GM18517 (cell line): ENCODE results near the gene CDH11.

Experiments
- ATAC-seq: cut with Tn5 transposase; IDR thresholded peaks from one replicate; pipeline ENCODE4 v1.9.1; 2021; ENCODE audit warnings: mild to moderate bottlenecking, moderate library complexity; ENCODE audit not compliant: unreplicated experiment

Gene CDH11

DNA sequence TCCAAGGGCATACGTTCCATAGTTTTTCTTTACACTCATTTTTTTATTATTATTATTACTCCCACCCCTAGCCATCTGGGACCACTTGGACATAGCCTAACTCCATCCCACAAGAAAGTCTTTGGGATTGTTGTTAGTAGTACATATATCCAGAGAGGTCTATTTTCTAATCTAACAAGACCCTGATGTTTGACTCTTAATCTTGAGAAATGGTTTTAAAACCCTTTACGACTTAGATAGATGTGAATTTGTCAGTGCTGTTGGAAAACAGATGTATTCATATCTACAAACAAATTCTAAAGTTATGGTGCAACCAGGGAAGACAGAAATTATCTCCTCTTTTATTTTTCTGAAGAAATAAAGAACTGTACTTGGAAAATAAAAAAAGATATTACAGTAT lies 197.8 kb downstream of the CDH11 start:
- ATAC-seq, result no peak

DNA sequence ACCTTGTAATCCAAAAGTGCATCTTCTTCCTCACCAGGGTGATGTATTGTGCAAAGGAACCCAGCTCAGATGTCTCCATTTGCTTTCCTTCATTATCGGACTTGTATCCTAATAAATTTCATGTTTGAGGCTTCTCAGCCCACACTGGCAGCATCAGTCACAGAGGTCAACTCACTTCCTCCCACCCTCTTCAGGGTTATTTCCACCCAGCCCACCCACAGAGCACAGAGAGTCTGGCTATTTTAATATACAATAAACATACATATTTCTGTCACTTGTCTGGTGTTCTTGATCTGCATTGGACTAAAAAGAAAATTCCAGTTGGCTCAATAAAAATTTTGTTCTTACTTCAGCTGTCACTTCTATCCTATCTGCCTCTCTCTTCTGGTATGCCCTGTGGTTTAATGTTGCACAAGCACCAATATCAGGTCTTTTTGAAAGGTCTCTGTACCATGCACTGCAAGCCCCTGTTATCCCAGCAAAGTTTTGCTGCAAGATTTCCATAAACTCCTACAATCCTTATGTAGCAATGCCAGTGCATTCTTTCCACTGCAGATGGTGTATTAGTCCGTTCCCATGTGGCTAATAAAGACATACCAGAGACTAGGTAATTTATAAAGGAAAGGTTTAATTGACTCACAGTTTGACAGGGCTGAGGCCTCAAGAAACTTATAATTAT lies 201.8 kb downstream of the CDH11 start:
- no peak for ATAC-seq

DNA sequence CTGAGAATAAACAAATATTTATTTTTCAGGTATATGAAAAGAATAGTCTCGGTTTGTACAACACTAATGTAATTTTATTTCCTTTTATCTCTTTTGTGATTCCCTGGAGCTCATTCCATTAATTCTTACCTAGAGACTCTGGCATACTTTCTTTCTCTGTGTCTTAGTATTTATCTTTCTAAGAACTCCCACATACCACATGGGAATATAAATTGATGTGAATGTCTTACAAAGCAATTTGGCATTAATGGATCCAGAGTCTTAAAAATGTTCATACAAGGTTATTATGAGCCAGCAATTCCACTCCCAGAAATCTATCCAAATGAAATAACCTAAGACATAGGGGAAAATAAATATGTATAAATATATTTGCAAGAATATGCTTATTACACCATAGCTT lies 202.7 kb downstream of the CDH11 start:
- ATAC-seq, result no peak

GRCh38 chr16:64916051-64916450 lies 205.8 kb downstream of the CDH11 start:
- no peak for ATAC-seq

- ATAC-seq, result no peak
Observed at GRCh38 chr16:64910356-64910755, 211.5 kb downstream of the CDH11 start.

DNA sequence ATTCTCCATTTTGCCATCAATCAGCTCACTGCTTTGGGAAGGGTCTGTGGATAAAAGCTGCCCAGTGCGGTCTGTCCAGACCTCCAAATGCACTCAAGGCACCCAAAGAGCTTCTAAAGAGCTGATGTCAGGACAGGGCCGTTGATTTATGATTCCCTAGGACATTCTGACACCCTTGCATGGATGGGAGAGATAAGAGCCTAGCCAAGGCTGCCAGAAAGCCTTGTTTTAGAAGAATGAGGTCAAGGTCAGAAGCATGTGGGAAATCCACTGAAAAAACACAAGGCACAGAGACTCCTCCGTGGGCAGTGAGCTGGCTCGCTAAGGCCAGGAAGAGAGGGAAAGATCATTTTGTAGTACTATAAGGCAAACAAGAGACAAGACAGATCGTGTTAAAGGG lies 214.0 kb downstream of the CDH11 start:
- no peak for ATAC-seq

DNA sequence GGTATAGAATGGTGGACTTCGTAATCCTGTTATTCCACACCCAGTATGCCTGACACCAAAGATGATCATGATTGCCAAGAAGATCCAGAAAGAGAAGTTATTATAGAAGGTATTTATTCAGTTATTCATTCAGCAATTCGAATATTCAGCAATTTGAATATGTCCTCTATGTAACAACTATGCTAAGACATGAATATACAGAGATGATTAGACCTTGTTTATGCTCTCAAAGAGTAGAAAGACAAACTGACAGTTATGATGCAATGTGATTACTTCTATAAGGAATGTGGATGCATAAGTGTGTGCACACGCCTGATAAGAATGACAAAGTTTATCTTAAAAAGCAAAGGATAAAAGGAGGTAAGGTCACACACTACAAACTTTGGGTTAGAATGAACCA lies 218.1 kb downstream of the CDH11 start:
- ATAC-seq, result no peak

DNA sequence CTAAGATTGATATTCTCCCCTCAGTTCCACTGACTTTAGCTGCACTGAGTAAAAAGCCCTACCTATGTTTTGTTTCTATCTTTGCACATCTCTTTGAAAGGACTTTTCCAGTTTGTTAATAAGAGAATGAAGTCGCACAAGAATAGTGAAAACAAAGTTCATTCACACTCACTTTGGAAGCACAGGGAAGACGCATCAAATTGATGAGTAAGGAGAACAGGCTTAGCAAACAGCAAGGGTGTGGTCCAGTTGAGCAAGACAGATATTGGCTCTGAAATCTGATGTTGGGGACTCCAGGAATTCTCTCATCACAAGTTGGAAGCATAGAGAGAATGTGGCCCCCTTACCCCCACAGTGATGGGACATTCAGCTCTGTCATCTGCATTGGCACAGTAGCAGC lies 221.3 kb downstream of the CDH11 start:
- ATAC-seq, result no peak

DNA sequence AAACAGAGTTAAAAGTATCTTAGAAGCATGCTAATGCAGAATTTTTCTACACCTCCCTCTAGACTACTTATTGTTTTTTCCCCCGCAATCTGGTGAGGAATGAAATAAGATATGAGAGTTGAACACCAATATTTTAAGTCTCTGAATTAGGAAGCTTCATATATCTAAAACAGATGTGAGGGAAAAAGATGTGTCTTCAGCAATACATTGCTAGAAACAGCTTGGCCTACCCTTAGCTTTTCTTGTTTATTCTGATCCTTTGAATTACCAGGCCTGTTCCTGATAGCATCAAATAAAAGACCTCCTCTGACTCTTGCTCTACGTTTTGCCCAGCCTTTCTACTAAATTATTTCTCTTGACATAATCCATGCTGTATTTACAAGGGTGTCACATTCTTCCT lies 221.8 kb downstream of the CDH11 start:
- ATAC-seq, result no peak

- no peak for ATAC-seq
Observed at GRCh38 chr16:64898159-64898558, 223.7 kb downstream of the CDH11 start.
